Fibroblast of lung (primary cell): ENCODE results near the gene RETREG2.

Experiments used
- EZH2 ChIP-seq: IDR thresholded peaks from 2 replicates; pipeline ENCODE4 v1.5.1; 2012; ENCODE audit warnings: low read length, control low read depth, mild to moderate bottlenecking; ENCODE audit errors: missing control alignments
- TF ChIP-seq, protein P1 (sequence below), 2 donors: IDR thresholded peaks in 1 of 2; conservative IDR thresholded peaks in 1 of 2; 1 replicate in 1 of 2; 2 replicates in 1 of 2; pipeline ENCODE4 v1.5.1; 2011 to 2012; ENCODE audit warnings: low read length in 2 of 2, control low read depth in 1 of 2, inconsistent platforms in 1 of 2, low read depth in 1 of 2, mild to moderate bottlenecking in 1 of 2

DNA sequence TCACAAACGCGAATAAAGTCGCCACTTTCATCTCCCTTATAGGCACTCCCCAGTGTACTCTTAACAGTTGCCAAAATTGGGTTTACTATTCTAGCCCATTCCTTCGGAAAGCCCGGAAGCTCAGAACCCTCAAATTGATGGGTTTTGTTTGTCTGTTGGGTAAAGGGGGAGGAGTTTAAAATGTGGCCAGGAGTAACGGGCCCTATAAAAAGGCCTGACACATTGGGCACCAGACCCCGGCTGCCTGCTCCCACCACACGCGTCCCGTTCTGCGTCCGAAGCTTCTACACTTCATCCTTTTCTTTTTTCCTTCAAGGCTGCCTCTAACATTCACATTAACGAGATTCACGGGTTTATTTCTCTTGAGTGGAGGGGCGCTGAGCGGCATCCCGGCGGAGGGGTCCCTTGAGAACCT, 18.3 kb upstream of the RETREG2 start:
- TF ChIP-seq, protein P1, sequence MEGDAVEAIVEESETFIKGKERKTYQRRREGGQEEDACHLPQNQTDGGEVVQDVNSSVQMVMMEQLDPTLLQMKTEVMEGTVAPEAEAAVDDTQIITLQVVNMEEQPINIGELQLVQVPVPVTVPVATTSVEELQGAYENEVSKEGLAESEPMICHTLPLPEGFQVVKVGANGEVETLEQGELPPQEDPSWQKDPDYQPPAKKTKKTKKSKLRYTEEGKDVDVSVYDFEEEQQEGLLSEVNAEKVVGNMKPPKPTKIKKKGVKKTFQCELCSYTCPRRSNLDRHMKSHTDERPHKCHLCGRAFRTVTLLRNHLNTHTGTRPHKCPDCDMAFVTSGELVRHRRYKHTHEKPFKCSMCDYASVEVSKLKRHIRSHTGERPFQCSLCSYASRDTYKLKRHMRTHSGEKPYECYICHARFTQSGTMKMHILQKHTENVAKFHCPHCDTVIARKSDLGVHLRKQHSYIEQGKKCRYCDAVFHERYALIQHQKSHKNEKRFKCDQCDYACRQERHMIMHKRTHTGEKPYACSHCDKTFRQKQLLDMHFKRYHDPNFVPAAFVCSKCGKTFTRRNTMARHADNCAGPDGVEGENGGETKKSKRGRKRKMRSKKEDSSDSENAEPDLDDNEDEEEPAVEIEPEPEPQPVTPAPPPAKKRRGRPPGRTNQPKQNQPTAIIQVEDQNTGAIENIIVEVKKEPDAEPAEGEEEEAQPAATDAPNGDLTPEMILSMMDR (conservative IDR thresholded peaks at IDR 0.05 in 1 of 2, IDR thresholded peaks at IDR 0.05 in 1 of 2; ENCODE audit: low read depth in 1 of 2, low read length in 2 of 2) = no peak
- no peak for TF ChIP-seq EZH2
